ENCODE results near the gene PHYKPL. TPM values are rescaled to one million over a fixed set of nuclear protein-coding genes. Genes with fewer than 3 reads are reported as not detected.

Gene PHYKPL
- total and polyA plus RNA-seq, 2 of the 8 experiments (the other 6 are each of a cell fraction or from before 2014, with no cell fraction given) = 25.1 to 32.1 TPM

- no peak overlapping the region for H2BK20ac ChIP-seq (ENCODE audit: low read length)
- H3K4me3 ChIP-seq (ENCODE audit: extremely low read depth in 1 of 4, insufficient read depth in 2 of 4, low read depth in 3 of 4, low read length in 4 of 4) = no peak overlapping the region
- 92% methylated on average over 8 of the region's 10 CpGs; no CpG with 5 or more reads in 1 of the 2 experiments for WGBS, 2 experiments (ENCODE audit: extremely low coverage in 1 of 2, insufficient coverage in 1 of 2, insufficient read length in 1 of 2, insufficient replicate concordance in 2 of 2, low coverage in 1 of 2, low lambda C conversion rate in 2 of 2, missing lambda C conversion rate in 1 of 2)
- no peak overlapping the region for H3K18ac ChIP-seq (ENCODE audit: extremely low read depth, low read length)
- no peak overlapping the region for H4K91ac ChIP-seq (replicated peaks; ENCODE audit: insufficient read length, low read length)
- H3K9me3 ChIP-seq (ENCODE audit: insufficient read depth in 2 of 2, low read depth in 1 of 2, low read length in 1 of 2) = no peaks in the 10 kb centered on the region
- H3K27ac ChIP-seq (ENCODE audit: low read depth, low read length) = no peak overlapping the region
- FAIRE-seq = no peak
- H2BK12ac ChIP-seq (ENCODE audit: low read depth, low read length) = no peak overlapping the region
- H3K56ac ChIP-seq (replicated peaks; ENCODE audit: insufficient read length, low read depth, low read length) = no peak overlapping the region
- no peaks in the 10 kb centered on the region; a peak in 1 of 7 replicates for H3K4me1 ChIP-seq (replicated peaks in 1 of 4; ENCODE audit: control insufficient read depth in 3 of 4, insufficient read depth in 4 of 4, low read length in 3 of 4)
- H3K79me2 ChIP-seq (ENCODE audit: control insufficient read depth in 1 of 2, insufficient read depth in 2 of 2, low read length in 2 of 2) = no peaks in the 10 kb centered on the region
- H3K27me3 ChIP-seq (replicated peaks in 1 of 4; ENCODE audit: control insufficient read depth in 3 of 4, extremely low read depth in 1 of 4, insufficient read depth in 3 of 4, low read length in 3 of 4) = 0 out of 7 replicates have a peak, but pooled peaks cover 0 to 2% (median 0%) of the 10 kb centered on the region in 4 experiments
- no peak overlapping the region for H3K23ac ChIP-seq (ENCODE audit: insufficient read length)
- no peak overlapping the region for H2BK120ac ChIP-seq (replicated peaks; ENCODE audit: low read depth, low read length)
- ChIA-PET CTCF (ENCODE audit: partially characterized antibody) (interaction anchor here (1.0 to 3.6 kb wide), 6 partner anchors 9 to 1155 kb away, joined by 3 to 14 read pairs (median 3); no protein-coding TSS in a partner anchor), POLR2A (ENCODE audit: partially characterized antibody) (interaction anchor here (1.3 to 1.6 kb wide), 2 partner anchors 8 to 36 kb away, joined by 3 to 4 read pairs; no protein-coding TSS in a partner anchor)
- no peak overlapping the region for H4K5ac ChIP-seq (ENCODE audit: insufficient read length, low read depth, low read length)
- H3K79me1 ChIP-seq (ENCODE audit: low read depth, low read length) = no peaks in the 10 kb centered on the region
- H2AK5ac ChIP-seq (ENCODE audit: low read depth, low read length) = no peak overlapping the region
- no peak overlapping the region for H3K4ac ChIP-seq (replicated peaks; ENCODE audit: insufficient read length, low read depth, low read length)
- no peak overlapping the region for H4K8ac ChIP-seq (ENCODE audit: extremely low read depth, insufficient read depth, low read length)
- no peak overlapping the region for H3K14ac ChIP-seq (ENCODE audit: insufficient read length)
- no peak overlapping the region for H3K9ac ChIP-seq (replicated peaks in 1 of 4; ENCODE audit: extremely low read depth in 1 of 4, low read depth in 3 of 4, low read length in 3 of 4)
- no peak for DNase-seq (ENCODE audit: low read depth in 1 of 2, low spot score in 2 of 2)
- H2BK15ac ChIP-seq (ENCODE audit: low read length) = no peak overlapping the region
- H2BK5ac ChIP-seq (ENCODE audit: low read depth, low read length) = no peak overlapping the region
- H4K20me1 ChIP-seq (replicated peaks in 1 of 2; ENCODE audit: control insufficient read depth in 1 of 2, insufficient read depth in 2 of 2, low read length in 2 of 2) = peaks cover 0 to 2% of the 10 kb centered on the region in 2 experiments
- peaks cover 6% of the 10 kb centered on the region; the same call in 1 of the 2 replicates for H3K23me2 ChIP-seq (ENCODE audit: low read depth, low read length)
- no peaks in the 10 kb centered on the region for H3K36me3 ChIP-seq (ENCODE audit: control insufficient read depth in 2 of 4, insufficient read depth in 4 of 4, low read length in 3 of 4)
- H3K4me2 ChIP-seq (ENCODE audit: insufficient read depth in 1 of 2, low read depth in 2 of 2, low read length in 2 of 2) = no peak overlapping the region
- H2AFZ ChIP-seq (ENCODE audit: low read length) = no peak overlapping the region
- TF ChIP-seq BCL11A (IDR thresholded peaks at IDR 0.05; ENCODE audit: low read depth in 2 of 2, low read length in 2 of 2) = no peak
- TF ChIP-seq TBP (IDR thresholded peaks at IDR 0.05; ENCODE audit: low read depth, low read length) = no peak
- TF ChIP-seq YY1 (IDR thresholded peaks at IDR 0.05; ENCODE audit: low read depth, low read length) = no peak
- no peak for TF ChIP-seq HDAC2 (IDR thresholded peaks at IDR 0.05; ENCODE audit: borderline replicate concordance in 1 of 2, low read depth in 2 of 2, low read length in 2 of 2)
- TF ChIP-seq TEAD4 (IDR thresholded peaks at IDR 0.05; ENCODE audit: low read depth, low read length) = no peak
- no peak for TF ChIP-seq CTCF (IDR thresholded peaks at IDR 0.05; ENCODE audit: control extremely low read depth in 1 of 3, insufficient read depth in 1 of 3, low read depth in 1 of 3, low read length in 3 of 3)
- no peak for TF ChIP-seq TCF12 (IDR thresholded peaks at IDR 0.05; ENCODE audit: low read depth, low read length)
- TF ChIP-seq EP300 (IDR thresholded peaks at IDR 0.05; ENCODE audit: borderline replicate concordance in 1 of 2, low read depth in 2 of 2, low read length in 2 of 2) = no peak
- TF ChIP-seq TAF1 (IDR thresholded peaks at IDR 0.05; ENCODE audit: low read depth, low read length) = no peak
- TF ChIP-seq PHF8 (conservative IDR thresholded peaks at IDR 0.05; ENCODE audit: low read depth, low read length) = no peak
- TF ChIP-seq CEBPB (IDR thresholded peaks at IDR 0.05; ENCODE audit: low read depth, low read length) = no peak
These were observed 34.0 kb upstream of the PHYKPL start for GRCh38 chr5:178266581-178266980.
